GM12891 (cell line): ENCODE data around the gene ATXN7L1.

Experiments
- DNase-seq: peaks from one replicate; pipeline ENCODE4 v3.0.0; 2011; ENCODE audit warnings: low spot score; ENCODE audit not compliant: insufficient read length
- FAIRE-seq: peaks from 2 replicates; lab custom pipeline; 2011; peaks lifted over from hg19 to GRCh38; lab: Jason Lieb, UNC
- PAX5 ChIP-seq: IDR thresholded peaks from 2 replicates; pipeline ENCODE4 v1.6.1; 2011; ENCODE audit warnings: low read length, moderate library complexity, mild to moderate bottlenecking; ENCODE audit not compliant: insufficient read depth, severe bottlenecking
- POLR2A ChIP-seq: IDR thresholded peaks from 2 replicates; pipeline ENCODE4 v1.6.1; 2011; ENCODE audit warnings: low read depth, low read length, control low read depth
- POLR2AphosphoS5 ChIP-seq: IDR thresholded peaks from 2 replicates; pipeline ENCODE4 v1.6.1; 2011; ENCODE audit warnings: low read depth, low read length, control low read depth
- POU2F2 ChIP-seq: IDR thresholded peaks from 2 replicates; pipeline ENCODE4 v1.6.1; 2011; ENCODE audit warnings: low read depth, mild to moderate bottlenecking, control low read depth, low read length, moderate library complexity
- SPI1 ChIP-seq: IDR thresholded peaks from 2 replicates; pipeline ENCODE4 v1.6.1; 2011; ENCODE audit warnings: low read depth, low read length, control low read depth
- TAF1 ChIP-seq: IDR thresholded peaks from 2 replicates; pipeline ENCODE4 v1.6.1; 2011; ENCODE audit warnings: low read depth, low read length, control low read depth

Gene ATXN7L1

DNA sequence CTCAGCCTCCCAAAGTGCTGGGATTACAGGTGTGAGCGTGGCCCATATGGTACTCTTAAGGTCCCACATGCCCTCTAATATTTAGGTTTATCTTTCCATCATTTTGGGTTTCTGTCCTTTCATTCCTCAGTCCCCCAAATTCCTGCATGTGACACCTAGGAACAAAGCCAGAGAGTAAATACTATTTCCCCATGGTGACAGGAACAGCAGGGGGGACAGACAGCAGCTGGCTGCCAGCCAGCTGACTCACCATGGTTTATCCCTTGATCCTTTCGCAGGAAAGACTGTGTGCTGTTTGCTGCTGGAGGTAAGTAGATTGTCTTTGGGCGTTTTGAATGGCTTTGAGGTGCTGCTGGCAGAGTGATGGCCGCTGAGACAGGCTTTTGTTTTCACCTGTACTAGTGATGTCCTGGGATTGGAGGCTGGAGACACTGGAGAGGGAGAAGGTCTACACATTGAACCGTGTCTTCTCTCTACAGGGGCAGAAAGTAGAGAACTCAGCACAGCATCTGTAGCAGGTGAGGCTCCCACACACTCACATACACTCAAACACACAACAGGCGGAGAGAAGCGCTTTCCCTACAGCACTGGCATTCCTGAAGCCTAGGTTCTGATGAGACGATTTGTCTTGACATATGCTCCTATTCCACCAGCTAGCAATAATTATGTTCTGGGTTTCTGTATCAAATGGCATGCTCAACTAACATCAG is 211.4 kb downstream of the ATXN7L1 start:
- TF ChIP-seq TAF1, result no peak
- TF ChIP-seq POU2F2, result no peak
- no peak for TF ChIP-seq PAX5
- TF ChIP-seq POLR2AphosphoS5, result no peak
- no peak for TF ChIP-seq SPI1
- no peak for TF ChIP-seq POLR2A
- FAIRE-seq (no peak), DNase-seq (no peak)

DNA sequence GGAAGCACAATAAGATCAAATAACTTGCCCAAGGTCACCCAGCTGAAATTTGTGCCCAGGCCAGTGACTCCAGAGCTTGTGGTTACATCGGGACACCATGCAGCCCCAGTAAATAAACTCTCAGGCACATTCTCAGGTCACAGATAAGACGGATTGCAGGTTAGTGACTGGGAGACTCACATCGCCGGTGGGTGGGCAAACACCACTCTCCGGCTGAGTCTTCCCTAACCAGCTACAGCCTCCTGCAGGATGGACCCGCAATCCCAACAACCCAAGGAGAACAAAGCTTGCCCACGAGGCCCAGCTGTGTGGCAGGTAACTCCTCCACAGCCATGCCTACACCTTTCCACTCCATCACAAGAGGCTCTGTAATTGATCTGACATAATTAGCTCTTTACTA is 213.4 kb downstream of the ATXN7L1 start:
- FAIRE-seq (no peak), DNase-seq (no peak)
- TF ChIP-seq POLR2A (no peak), POU2F2 (no peak), SPI1 (no peak), TAF1 (no peak), POLR2AphosphoS5 (no peak), PAX5 (no peak)

DNA sequence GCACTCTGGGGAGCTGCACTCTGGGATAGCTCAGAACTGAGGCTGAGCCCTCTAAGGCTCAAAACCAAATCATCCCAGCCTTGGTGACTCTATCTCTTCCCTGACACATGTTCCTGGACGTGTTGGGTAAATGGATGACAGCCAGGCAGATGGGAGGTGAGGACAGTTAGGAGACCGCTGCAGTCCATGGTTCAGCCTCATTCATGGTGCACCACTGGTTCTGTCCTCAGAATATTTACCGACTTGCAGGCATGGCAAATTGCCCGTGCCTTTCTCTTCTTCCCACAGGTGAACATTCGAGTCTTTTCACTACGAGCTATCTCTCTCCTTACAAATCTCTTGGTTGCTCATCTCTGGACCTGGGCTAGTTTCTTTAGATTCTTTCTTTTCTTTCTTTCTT is 214.8 kb downstream of the ATXN7L1 start:
- FAIRE-seq, result no peak
- TF ChIP-seq POLR2AphosphoS5, result no peak
- TF ChIP-seq PAX5, result no peak
- no peak for TF ChIP-seq POU2F2
- TF ChIP-seq TAF1, result no peak
- no peak for TF ChIP-seq SPI1
- no peak for TF ChIP-seq POLR2A
- DNase-seq, result no peak

DNA sequence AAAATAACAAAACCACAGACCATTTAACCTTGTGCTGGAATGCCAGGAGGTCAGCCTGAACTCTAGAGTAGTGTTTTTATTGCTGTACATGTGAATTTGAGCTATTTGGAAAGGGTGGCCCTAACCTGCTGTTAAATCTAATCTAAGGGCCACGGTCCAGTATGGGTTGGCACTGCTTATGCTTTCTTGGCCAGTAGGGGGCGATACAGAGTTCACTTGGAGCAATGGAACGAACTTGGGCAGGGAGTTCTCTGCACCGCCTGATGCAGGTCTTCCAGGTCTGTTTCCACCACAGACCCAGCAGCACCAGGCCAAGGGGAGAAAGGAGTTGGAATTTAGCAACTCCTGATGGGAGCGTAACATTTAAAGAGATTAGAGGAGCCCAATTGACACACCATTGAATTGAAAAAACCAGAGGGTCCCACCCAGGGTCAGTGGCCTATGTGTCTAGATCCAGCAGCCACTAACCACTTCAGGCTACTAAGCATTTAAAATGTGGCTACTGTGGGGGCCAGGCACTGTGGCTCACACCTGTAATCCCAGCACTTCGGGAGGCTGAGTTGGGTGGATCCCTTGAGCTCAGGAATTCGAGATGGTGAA is 219.4 kb downstream of the ATXN7L1 start:
- TF ChIP-seq TAF1 (no peak), SPI1 (no peak), POLR2A (no peak), POU2F2 (no peak), PAX5 (no peak), POLR2AphosphoS5 (no peak)
- FAIRE-seq (peak; percentile 70), DNase-seq (peak; percentile 56)

DNA sequence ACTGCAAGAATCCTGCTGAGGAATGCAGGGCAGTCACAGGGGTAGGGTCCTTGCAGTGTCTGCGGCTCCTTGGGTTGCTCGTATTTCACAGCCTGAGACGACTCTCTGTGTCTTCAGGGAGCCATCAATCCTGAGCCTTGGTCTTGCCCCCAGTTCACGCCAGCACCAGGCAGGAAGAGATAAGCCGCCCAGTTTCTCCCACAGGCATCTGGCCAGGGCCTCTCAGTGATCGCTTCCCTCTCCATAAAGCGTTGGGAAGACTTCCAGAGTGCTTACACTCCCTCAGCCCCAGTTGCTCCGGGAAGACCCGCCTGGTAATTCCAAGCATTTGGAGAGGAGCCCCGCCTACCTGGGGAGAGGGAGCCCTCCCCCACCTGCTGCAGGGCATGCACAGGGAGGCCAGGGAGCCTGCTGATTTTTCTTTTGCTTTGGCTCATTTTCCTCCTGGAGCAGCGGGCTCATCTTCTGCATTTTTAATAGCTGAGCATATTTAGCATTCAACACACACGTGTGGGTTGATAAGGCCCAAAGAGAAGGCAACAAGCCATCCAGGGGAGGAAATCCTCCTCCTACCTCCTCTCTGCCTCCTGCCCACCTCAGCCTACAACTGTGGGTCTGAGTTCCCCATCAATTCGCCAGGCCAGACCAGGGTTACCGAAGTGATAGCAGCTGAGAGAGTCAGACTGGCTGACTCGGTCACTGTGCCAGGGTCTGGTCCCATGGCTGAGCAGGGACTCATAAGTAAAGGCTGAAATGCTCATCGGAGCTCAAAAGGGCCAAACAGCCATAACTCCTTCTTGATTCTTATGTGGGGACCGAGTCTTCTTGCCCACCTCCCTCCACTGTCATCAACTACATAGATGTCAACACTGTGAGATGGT is 220.7 kb downstream of the ATXN7L1 start:
- no peak for TF ChIP-seq POU2F2
- no peak for TF ChIP-seq SPI1
- no peak for TF ChIP-seq POLR2AphosphoS5
- TF ChIP-seq TAF1, result no peak
- no peak for TF ChIP-seq PAX5
- no peak for TF ChIP-seq POLR2A
- no peak for DNase-seq

DNA sequence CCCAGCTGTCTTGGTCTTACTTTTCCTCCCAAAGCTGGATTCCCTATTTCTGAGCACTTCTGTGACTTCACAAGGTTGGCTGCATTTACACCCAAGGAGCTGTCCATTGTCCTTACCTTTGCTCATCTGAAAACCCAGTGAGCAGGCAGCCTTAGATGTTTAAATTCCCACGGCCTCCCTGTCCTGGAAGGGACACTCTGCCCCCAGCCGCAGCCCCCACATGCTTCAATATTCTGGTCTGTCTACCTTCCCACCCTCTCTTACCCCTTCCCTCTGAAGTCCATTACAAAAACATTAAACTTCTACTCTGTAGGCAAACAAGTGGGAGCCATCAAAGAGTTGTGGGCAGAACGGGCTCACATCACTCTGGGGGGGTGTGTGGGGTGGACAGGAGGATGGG is 221.3 kb downstream of the ATXN7L1 start:
- no peak for FAIRE-seq
- no peak for DNase-seq
- TF ChIP-seq POLR2A, result no peak
- no peak for TF ChIP-seq POLR2AphosphoS5
- TF ChIP-seq POU2F2, result no peak
- no peak for TF ChIP-seq SPI1
- no peak for TF ChIP-seq PAX5
- no peak for TF ChIP-seq TAF1

More for the DNA sequence above, 220.7 kb downstream of the ATXN7L1 start:
- FAIRE-seq, result no peak

DNA sequence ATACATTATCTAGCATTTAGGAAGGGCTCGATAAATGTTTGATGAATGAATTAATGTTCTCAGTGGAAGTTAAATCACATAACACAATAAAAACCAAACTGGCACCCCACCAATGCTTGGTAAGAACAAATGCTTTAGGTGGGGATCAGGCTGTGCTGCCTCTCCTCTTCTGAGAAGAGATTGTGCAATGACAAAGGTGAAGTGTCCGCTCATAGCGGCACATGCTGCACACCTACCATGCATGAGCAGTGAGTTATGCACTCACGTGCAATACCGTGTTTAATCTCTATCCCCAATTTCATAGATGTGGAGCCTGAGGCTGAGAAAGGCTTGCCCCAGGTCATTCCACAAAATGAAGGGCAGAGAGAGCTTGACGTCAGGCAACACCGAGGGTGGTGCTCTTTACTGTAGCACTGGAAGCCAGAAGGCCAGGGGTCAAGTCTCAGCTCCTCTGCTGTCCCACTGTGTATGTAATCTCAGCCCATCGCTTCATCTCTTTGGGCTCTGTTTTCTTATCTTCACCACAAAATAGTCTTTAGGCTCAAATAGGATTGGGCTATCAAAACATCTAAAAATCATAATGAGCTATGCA is 222.2 kb downstream of the ATXN7L1 start:
- no peak for FAIRE-seq

DNA sequence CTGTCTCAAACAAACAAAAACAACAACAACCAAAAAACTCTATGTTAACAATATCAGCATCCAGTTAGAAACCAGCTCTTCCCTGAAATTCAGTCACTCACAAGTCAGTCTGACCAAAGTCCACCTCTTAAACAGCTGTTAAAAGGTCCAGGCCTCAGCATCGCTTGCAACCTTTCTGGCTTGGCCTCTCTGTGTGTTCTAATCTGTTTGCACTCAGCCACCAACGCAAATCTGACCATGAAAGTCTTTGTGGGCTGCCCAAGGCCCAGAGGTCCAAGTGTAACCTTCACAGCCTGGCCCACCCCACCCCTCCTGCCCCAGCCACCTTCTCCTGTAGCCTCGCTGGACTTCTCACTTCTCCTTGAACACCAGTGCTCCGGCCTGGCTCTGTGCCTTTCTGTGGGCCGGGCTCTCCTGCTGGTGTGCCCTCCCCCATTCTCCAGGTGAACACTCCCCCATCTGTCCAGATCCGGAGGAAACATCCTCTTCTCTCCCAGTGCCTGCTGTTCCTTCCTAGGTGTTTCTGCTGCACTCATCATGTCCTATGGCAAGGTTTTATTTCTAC is 222.9 kb downstream of the ATXN7L1 start:
- no peak for FAIRE-seq
- TF ChIP-seq SPI1 (no peak), POU2F2 (no peak), TAF1 (no peak), POLR2A (no peak), PAX5 (no peak), POLR2AphosphoS5 (no peak)
- DNase-seq, result no peak

More for the DNA sequence above, 222.2 kb downstream of the ATXN7L1 start:
- no peak for DNase-seq
- TF ChIP-seq PAX5 (no peak), POLR2A (no peak), POU2F2 (no peak), TAF1 (no peak), SPI1 (no peak), POLR2AphosphoS5 (no peak)
